Osteocyte (in vitro differentiated cells): ENCODE results near the gene DAB2IP. TPM values are rescaled to one million over a fixed set of nuclear protein-coding genes. Genes with fewer than 3 reads are reported as not detected.
A peak's percentile ranks its signal among the peaks of the same experiment; 100 is the strongest.

Experiments
- DNase-seq: peaks from one replicate; pipeline ENCODE4 v3.0.0; 2021; ENCODE audit warnings: mixed read lengths; ENCODE audit not compliant: unreplicated experiment; ENCODE audit errors: extremely low spot score
- H3K27ac Mint-ChIP-seq: one replicate; pipeline ENCODE4 v1.8.0; 2021; ENCODE audit warnings: mild to moderate bottlenecking, mixed read lengths; ENCODE audit not compliant: unreplicated experiment
- H3K27me3 Mint-ChIP-seq: one replicate; pipeline ENCODE4 v1.8.0; 2021; ENCODE audit warnings: mixed read lengths; ENCODE audit not compliant: unreplicated experiment
- H3K36me3 Mint-ChIP-seq: one replicate; pipeline ENCODE4 v1.8.0; 2021; ENCODE audit warnings: mixed read lengths; ENCODE audit not compliant: unreplicated experiment
- H3K4me1 Mint-ChIP-seq: one replicate; pipeline ENCODE4 v1.8.0; 2021; ENCODE audit warnings: mixed read lengths; ENCODE audit not compliant: unreplicated experiment
- H3K4me3 Mint-ChIP-seq: one replicate; pipeline ENCODE4 v1.8.0; 2021; ENCODE audit warnings: mild to moderate bottlenecking, moderate library complexity, mixed read lengths; ENCODE audit not compliant: unreplicated experiment
- H3K9me3 Mint-ChIP-seq: one replicate; pipeline ENCODE4 v1.8.0; 2021; ENCODE audit warnings: mixed read lengths; ENCODE audit not compliant: unreplicated experiment
- total RNA-seq: library from RNA; stranded (reverse); gene quantifications from 2 replicates; pipeline ENCODE4 v1.2.1, GENCODE V29; 2021
- TF ChIP-seq, protein P1 (sequence below): fragments of 200-600 bp; sonication (generic); IDR thresholded peaks from 2 replicates; pipeline ENCODE4 v1.5.0; 2021; ENCODE audit warnings: antibody characterized with exemption, mild to moderate bottlenecking, moderate library complexity

The DAB2IP gene
- total RNA-seq, 1 donor from 2014 or later = 43.6 TPM

DNA sequence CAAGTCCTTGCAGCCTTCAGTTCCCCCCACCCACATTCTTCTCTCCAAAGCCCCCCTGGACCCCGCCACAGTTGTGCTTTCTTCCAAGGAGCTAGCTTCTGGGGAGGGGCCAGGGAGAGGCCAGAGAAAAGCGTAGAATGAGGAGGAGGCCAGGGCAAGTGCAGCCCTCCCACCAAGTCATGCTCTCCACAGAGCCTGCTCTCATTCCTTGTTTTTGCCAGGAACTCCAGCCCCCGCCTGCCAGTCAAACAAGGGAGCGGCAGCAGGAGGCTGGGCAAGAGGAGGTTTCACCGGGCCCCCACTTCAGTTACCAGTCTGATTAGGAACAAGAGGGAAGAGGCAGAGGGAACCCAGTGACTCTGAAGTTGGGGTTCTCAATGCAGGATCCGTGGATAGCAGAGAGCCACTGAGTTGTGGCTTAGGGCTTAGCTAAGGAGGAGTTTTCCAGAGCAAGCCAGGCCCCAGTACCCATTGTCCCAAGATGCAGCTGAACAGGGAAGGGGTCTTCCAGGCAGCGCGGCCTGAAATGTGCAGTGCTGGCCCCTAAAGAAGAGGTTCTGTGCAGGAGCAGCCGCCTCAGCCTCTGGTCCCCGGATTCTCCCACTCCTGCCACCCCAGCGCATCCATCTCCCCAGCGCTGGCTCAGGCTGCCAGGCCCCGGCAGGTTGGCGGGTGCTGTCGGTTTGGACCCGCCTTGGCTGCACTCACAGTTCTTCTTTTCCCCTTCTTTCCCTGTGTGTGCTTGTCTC lies 120.6 kb downstream of the DAB2IP start:
- TF ChIP-seq, protein P1, sequence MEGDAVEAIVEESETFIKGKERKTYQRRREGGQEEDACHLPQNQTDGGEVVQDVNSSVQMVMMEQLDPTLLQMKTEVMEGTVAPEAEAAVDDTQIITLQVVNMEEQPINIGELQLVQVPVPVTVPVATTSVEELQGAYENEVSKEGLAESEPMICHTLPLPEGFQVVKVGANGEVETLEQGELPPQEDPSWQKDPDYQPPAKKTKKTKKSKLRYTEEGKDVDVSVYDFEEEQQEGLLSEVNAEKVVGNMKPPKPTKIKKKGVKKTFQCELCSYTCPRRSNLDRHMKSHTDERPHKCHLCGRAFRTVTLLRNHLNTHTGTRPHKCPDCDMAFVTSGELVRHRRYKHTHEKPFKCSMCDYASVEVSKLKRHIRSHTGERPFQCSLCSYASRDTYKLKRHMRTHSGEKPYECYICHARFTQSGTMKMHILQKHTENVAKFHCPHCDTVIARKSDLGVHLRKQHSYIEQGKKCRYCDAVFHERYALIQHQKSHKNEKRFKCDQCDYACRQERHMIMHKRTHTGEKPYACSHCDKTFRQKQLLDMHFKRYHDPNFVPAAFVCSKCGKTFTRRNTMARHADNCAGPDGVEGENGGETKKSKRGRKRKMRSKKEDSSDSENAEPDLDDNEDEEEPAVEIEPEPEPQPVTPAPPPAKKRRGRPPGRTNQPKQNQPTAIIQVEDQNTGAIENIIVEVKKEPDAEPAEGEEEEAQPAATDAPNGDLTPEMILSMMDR = no peak
- Mint-ChIP-seq H3K9me3 (no peaks in the 10 kb centered on the region), H3K36me3 (peaks cover 44% of the 10 kb centered on the region), H3K4me1 (peaks cover 26% of the 10 kb centered on the region), H3K4me3 (no peak overlapping the region), H3K27me3 (no peaks in the 10 kb centered on the region), H3K27ac (peak overlapping the region; percentile 70)
- no peak for DNase-seq

DNA sequence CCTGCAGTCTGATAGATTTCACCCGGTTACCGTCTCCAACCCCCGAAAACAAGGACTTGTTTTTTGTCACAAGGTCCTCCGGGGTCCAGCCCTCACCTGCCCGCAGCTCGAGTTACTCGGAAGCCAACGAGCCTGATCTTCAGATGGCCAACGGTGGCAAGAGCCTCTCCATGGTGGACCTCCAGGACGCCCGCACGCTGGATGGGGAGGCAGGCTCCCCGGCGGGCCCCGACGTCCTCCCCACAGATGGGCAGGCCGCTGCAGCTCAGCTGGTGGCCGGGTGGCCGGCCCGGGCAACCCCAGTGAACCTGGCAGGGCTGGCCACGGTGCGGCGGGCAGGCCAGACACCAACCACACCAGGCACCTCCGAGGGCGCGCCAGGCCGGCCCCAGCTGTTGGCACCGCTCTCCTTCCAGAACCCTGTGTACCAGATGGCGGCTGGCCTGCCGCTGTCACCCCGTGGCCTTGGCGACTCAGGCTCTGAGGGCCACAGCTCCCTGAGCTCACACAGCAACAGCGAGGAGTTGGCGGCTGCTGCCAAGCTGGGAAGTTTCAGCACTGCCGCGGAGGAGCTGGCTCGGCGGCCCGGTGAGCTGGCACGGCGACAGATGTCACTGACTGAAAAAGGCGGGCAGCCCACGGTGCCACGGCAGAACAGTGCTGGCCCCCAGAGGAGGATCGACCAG lies 121.3 kb downstream of the DAB2IP start:
- Mint-ChIP-seq H3K36me3 (peaks cover 44% of the 10 kb centered on the region), H3K27me3 (no peaks in the 10 kb centered on the region)

DNA sequence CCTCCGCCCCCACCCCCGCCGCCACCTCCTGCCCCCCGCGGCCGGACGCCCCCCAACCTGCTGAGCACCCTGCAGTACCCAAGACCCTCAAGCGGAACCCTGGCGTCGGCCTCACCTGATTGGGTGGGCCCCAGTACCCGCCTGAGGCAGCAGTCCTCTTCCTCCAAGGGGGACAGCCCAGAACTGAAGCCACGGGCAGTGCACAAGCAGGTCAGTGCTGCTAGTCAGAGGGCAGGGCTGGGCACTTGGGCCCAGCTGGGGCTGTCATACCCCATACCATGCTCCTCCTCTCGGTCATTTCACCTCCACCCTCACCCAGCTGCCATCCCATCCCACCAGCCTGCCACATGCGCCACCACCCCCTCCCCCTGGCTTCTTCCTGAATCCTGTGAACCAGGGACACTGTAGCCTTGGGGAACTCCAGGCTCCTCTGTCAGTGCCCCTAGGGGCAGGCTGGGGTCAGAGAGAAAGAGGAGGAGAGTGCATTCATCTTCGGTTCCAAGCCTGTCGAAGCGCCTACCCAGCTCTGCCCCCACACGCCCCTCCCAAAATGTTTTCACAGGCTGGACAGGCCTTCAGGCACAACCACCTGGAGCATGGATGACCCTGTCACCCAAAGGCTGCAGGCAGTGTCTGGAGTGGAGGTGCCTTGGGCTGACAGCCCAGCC lies 122.0 kb downstream of the DAB2IP start:
- no peak for DNase-seq
- TF ChIP-seq, protein P1 = no peak
- no peaks in the 10 kb centered on the region for H3K27me3 Mint-ChIP-seq
- H3K36me3 Mint-ChIP-seq = peaks cover 49% of the 10 kb centered on the region
- H3K27ac Mint-ChIP-seq = no peak overlapping the region
- no peak overlapping the region for H3K4me3 Mint-ChIP-seq
- peaks cover 10% of the 10 kb centered on the region for H3K9me3 Mint-ChIP-seq
- peaks cover 22% of the 10 kb centered on the region for H3K4me1 Mint-ChIP-seq

More for the DNA sequence above, 121.3 kb downstream of the DAB2IP start:
- H3K9me3 Mint-ChIP-seq = peaks cover 5% of the 10 kb centered on the region
- no peak overlapping the region for H3K4me3 Mint-ChIP-seq
- TF ChIP-seq, protein P1 = no peak
- DNase-seq = no peak
- peaks cover 22% of the 10 kb centered on the region for H3K4me1 Mint-ChIP-seq
- no peak overlapping the region for H3K27ac Mint-ChIP-seq

DNA sequence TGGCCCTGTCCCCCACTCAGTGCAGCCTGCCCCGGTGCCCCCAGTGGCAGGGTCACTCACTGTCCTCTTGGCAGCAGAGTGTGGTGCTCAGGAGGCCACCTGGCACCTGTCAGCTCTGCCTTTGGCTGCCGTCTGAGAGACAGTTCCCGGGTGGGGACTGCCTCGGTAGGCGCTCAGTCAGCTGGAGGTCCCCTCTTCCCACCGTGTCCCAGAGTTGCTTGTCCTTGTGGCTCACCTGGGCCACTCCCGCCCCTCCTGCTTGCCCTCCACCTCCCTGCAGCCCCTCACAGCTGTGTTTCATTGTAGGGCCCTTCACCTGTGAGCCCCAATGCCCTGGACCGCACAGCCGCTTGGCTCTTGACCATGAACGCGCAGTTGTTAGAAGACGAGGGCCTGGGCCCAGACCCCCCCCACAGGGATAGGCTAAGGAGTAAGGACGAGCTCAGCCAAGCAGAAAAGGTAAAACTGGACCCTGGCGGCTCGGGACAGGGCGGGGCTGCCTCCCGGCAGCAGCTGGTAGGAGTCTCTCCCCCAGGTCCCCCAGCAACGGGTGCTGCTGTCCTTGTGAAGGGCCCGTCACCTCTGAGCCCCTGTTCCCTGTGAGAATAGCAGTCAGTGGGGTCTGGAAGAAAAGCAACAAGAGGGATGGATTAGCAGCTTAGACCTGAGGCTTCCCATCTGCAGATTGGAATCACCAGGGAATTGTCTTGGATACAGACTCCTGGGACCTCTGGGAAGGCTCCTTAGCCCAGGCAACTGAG lies 122.7 kb downstream of the DAB2IP start:
- TF ChIP-seq, protein P1 = no peak
- H3K4me3 Mint-ChIP-seq = no peak overlapping the region
- H3K36me3 Mint-ChIP-seq = peaks cover 52% of the 10 kb centered on the region
- H3K27ac Mint-ChIP-seq = no peak overlapping the region
- H3K27me3 Mint-ChIP-seq = no peaks in the 10 kb centered on the region
- peaks cover 17% of the 10 kb centered on the region for H3K9me3 Mint-ChIP-seq
- H3K4me1 Mint-ChIP-seq = peaks cover 28% of the 10 kb centered on the region
- DNase-seq = no peak
